ENCODE data around the gene CX3CR1.
"Not testable (repeated sequence)": the region's sequence is repeated elsewhere in the genome, so short reads cannot be mapped to it uniquely, and the experiment has no call there.

Gene CX3CR1

GRCh38 chr3:39322936-39323335 is 43.1 kb upstream of the CX3CR1 start:
- no peak for DNase-seq (ENCODE audit: low read depth, low spot score)
- TF ChIP-seq CTCF (IDR thresholded peaks at IDR 0.05; ENCODE audit: low read depth, low read length): no peak
- no peak overlapping the region for H3K4me3 ChIP-seq (ENCODE audit: low read depth, low read length)
- in situ Hi-C loops (cut with HindIII; ENCODE audit: low sequenced_read_pairs): no loop called here

- DNase-seq (ENCODE audit: low read depth, low spot score); H3K4me3 ChIP-seq (ENCODE audit: low read depth, low read length); in situ Hi-C loops (cut with HindIII; ENCODE audit: low sequenced_read_pairs): not testable (repeated sequence)
Observed at GRCh38 chr3:39322209-39322715, 42.4 kb upstream of the CX3CR1 start.

GRCh38 chr3:39321574-39321983 is 41.7 kb upstream of the CX3CR1 start:
- DNase-seq (ENCODE audit: low read depth, low spot score); H3K4me3 ChIP-seq (ENCODE audit: low read depth, low read length); in situ Hi-C loops (cut with HindIII; ENCODE audit: low sequenced_read_pairs): not testable (repeated sequence)

GRCh38 chr3:39319249-39319648 is 39.4 kb upstream of the CX3CR1 start:
- DNase-seq (ENCODE audit: low read depth, low spot score): no peak
- TF ChIP-seq CTCF (IDR thresholded peaks at IDR 0.05; ENCODE audit: low read depth, low read length): no peak
- in situ Hi-C loops (cut with HindIII; ENCODE audit: low sequenced_read_pairs): no loop called here
- H3K4me3 ChIP-seq (ENCODE audit: low read depth, low read length): no peak overlapping the region

- in situ Hi-C loops (cut with HindIII; ENCODE audit: low sequenced_read_pairs): no loop called here
- TF ChIP-seq CTCF (IDR thresholded peaks at IDR 0.05; ENCODE audit: low read depth, low read length): no peak
- DNase-seq (ENCODE audit: low read depth, low spot score): no peak
- no peak overlapping the region for H3K4me3 ChIP-seq (ENCODE audit: low read depth, low read length)
Observed at GRCh38 chr3:39318301-39318700, 38.5 kb upstream of the CX3CR1 start.

GRCh38 chr3:39317571-39318169 is 37.8 kb upstream of the CX3CR1 start:
- in situ Hi-C loops (cut with HindIII; ENCODE audit: low sequenced_read_pairs): no loop called here
- no peak for DNase-seq (ENCODE audit: low read depth, low spot score)
- no peak overlapping the region for H3K4me3 ChIP-seq (ENCODE audit: low read depth, low read length)
- no peak for TF ChIP-seq CTCF (IDR thresholded peaks at IDR 0.05; ENCODE audit: low read depth, low read length)

- in situ Hi-C loops (cut with HindIII; ENCODE audit: low sequenced_read_pairs): no loop called here
- H3K4me3 ChIP-seq (ENCODE audit: low read depth, low read length): no peak overlapping the region
- DNase-seq (ENCODE audit: low read depth, low spot score): no peak
- TF ChIP-seq CTCF (IDR thresholded peaks at IDR 0.05; ENCODE audit: low read depth, low read length): no peak
Observed at GRCh38 chr3:39315420-39315819, 35.6 kb upstream of the CX3CR1 start.

- no peak overlapping the region for H3K4me3 ChIP-seq (ENCODE audit: low read depth, low read length)
- in situ Hi-C loops (cut with HindIII; ENCODE audit: low sequenced_read_pairs): no loop called here
- TF ChIP-seq CTCF (IDR thresholded peaks at IDR 0.05; ENCODE audit: low read depth, low read length): no peak
- DNase-seq (ENCODE audit: low read depth, low spot score): no peak
Observed at GRCh38 chr3:39313289-39313688, 33.5 kb upstream of the CX3CR1 start.
